ENCODE results near the gene TAPBPL.
A peak's percentile ranks its signal among the peaks of the same experiment; 100 is the strongest.

TAPBPL gene, protein sequence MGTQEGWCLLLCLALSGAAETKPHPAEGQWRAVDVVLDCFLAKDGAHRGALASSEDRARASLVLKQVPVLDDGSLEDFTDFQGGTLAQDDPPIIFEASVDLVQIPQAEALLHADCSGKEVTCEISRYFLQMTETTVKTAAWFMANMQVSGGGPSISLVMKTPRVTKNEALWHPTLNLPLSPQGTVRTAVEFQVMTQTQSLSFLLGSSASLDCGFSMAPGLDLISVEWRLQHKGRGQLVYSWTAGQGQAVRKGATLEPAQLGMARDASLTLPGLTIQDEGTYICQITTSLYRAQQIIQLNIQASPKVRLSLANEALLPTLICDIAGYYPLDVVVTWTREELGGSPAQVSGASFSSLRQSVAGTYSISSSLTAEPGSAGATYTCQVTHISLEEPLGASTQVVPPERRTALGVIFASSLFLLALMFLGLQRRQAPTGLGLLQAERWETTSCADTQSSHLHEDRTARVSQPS

DNA sequence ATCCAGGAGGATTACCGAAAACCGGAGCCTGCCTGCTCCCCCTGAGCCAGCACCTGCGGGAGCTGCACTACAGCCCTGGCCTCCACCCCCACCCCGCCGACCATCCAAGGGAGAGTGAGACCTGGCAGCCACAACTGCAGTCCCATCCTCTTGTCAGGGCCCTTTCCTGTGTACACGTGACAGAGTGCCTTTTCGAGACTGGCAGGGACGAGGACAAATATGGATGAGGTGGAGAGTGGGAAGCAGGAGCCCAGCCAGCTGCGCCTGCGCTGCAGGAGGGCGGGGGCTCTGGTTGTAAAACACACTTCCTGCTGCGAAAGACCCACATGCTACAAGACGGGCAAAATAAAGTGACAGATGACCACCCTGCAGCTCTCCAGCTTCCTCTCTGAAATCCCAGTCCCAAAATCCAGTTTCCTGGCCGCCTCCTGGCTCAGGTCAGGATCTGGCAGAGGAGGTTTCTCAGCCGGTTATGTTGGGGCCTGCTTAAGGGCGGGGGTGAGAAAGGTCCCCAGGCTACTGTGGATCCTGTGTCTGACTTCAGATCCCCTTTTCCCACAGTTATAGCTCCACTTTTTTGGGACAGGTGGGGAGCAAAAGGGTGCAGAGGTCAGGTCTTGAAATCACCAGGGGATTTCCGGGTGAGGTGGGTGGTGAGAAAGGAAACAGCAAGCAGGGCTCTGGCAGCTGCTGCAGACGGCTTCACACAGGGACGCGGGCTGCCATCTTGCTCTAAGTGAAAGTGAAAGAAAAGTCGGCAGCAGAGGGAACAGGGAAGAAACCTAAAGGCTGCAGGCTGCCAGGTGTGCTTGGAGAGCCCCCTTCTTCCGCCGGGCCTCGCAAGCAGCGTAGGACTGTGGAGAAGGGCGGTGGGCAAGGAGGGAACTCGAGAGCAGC, at the start of gene TAPBPL:
Gene TAPBPL, plus strand, starts transcription at position 695 of the 897 bp plus-strand sequence. CDS start 207 bp downstream, outside the sequence.
- ATAC-seq (ENCODE audit: insufficient read depth, low read depth): peak; percentile 91
- peaks cover 32% of the 10 kb centered on the region for H3K4me1 ChIP-seq (ENCODE audit: insufficient read depth, low read length)
- no peaks in the 10 kb centered on the region for H3K27me3 ChIP-seq (ENCODE audit: insufficient read depth, low read length, poor library complexity)
- TF ChIP-seq EZH2 (IDR thresholded peaks at IDR 0.05; ENCODE audit: borderline replicate concordance, low read depth, low read length, severe bottlenecking): no peak
- TF ChIP-seq, protein P1, sequence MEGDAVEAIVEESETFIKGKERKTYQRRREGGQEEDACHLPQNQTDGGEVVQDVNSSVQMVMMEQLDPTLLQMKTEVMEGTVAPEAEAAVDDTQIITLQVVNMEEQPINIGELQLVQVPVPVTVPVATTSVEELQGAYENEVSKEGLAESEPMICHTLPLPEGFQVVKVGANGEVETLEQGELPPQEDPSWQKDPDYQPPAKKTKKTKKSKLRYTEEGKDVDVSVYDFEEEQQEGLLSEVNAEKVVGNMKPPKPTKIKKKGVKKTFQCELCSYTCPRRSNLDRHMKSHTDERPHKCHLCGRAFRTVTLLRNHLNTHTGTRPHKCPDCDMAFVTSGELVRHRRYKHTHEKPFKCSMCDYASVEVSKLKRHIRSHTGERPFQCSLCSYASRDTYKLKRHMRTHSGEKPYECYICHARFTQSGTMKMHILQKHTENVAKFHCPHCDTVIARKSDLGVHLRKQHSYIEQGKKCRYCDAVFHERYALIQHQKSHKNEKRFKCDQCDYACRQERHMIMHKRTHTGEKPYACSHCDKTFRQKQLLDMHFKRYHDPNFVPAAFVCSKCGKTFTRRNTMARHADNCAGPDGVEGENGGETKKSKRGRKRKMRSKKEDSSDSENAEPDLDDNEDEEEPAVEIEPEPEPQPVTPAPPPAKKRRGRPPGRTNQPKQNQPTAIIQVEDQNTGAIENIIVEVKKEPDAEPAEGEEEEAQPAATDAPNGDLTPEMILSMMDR (IDR thresholded peaks at IDR 0.05; ENCODE audit: borderline replicate concordance, extremely low read depth, low read length, poor library complexity, severe bottlenecking): peak; percentile 2
- peak within 1 kb of the TSS; percentile 84 for H3K4me2 ChIP-seq (ENCODE audit: insufficient read depth, low read length)
- no peaks in the 10 kb centered on the region for H3K9me3 ChIP-seq (ENCODE audit: insufficient read depth, low read length, severe bottlenecking)
- peak; percentile 90 for DNase-seq
- H4K20me1 ChIP-seq (ENCODE audit: insufficient read depth, low read length): no peaks in the 10 kb centered on the region
- H3K36me3 ChIP-seq (ENCODE audit: insufficient read depth, low read length): peaks cover 24% of the 10 kb centered on the region
- peak within 1 kb of the TSS; percentile 36 to 78 for H3K4me3 ChIP-seq (ENCODE audit: low read depth in 1 of 2, low read length in 2 of 2)
- H3K9ac ChIP-seq (ENCODE audit: low read depth, low read length): peak within 1 kb of the TSS; percentile 87
- H3K27ac ChIP-seq (ENCODE audit: low read length): peak within 1 kb of the TSS; percentile 97
- H2AFZ ChIP-seq (ENCODE audit: low read depth, low read length): peak within 1 kb of the TSS; percentile 85
- peaks cover 22% of the 10 kb centered on the region for H3K79me2 ChIP-seq (ENCODE audit: insufficient read depth, low read length)

DNA sequence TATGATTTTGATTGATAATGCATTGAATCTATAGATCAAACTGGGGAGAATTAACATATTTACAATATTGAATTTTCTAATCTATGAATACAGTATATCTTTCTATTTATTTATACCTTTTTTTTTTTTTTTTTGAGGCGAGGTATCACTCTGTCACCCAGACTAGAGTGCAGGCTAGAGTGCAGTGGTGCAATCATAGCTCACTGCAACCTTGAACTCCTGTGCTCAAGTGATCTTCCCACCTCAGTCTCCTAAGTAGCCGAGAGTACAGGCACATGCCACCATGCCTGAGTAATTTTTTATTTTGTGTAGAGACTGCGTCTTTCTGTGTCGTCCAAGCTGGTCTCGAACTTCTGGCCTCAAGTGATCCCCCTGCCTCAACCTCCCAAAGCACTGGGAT, 47.5 kb upstream of the TAPBPL start:
- H3K27ac ChIP-seq (ENCODE audit: low read length): no peak overlapping the region
- H4K20me1 ChIP-seq (ENCODE audit: insufficient read depth, low read length): no peaks in the 10 kb centered on the region
- H3K4me1 ChIP-seq (ENCODE audit: insufficient read depth, low read length): no peaks in the 10 kb centered on the region
- TF ChIP-seq EZH2 (IDR thresholded peaks at IDR 0.05; ENCODE audit: borderline replicate concordance, low read depth, low read length, severe bottlenecking): no peak
- no peak overlapping the region for H3K9ac ChIP-seq (ENCODE audit: low read depth, low read length)
- DNase-seq (no peak), ATAC-seq (ENCODE audit: insufficient read depth, low read depth) (no peak)
- no peak overlapping the region for H3K4me3 ChIP-seq (ENCODE audit: low read depth in 1 of 2, low read length in 2 of 2)
- no peaks in the 10 kb centered on the region for H3K36me3 ChIP-seq (ENCODE audit: insufficient read depth, low read length)
- H3K79me2 ChIP-seq (ENCODE audit: insufficient read depth, low read length): no peaks in the 10 kb centered on the region
- H3K27me3 ChIP-seq (ENCODE audit: insufficient read depth, low read length, poor library complexity): no peaks in the 10 kb centered on the region
- H3K4me2 ChIP-seq (ENCODE audit: insufficient read depth, low read length): no peak overlapping the region
- H2AFZ ChIP-seq (ENCODE audit: low read depth, low read length): no peak overlapping the region
- H3K9me3 ChIP-seq (ENCODE audit: insufficient read depth, low read length, severe bottlenecking): no peaks in the 10 kb centered on the region

DNA sequence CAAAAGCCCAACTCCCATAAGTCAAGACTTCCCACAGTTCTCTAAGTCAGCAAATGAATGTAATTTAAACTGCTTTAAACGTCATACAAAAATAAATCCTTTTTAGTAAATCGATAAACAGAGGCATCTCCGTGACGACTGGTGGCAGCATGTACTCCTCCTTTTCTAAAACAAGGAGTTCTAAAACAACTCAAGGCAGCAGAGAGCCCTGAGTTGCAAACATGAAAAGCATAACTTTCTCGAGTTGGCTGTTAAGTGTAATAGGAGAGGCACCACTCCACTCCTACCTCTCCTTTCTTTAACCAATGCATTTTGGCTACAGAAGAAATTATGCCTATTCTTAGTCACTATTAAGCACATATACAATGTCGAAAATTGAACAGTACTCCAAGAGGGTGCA, 45.9 kb upstream of the TAPBPL start:
- no peak overlapping the region for H3K4me3 ChIP-seq (ENCODE audit: low read depth in 1 of 2, low read length in 2 of 2)
- H3K36me3 ChIP-seq (ENCODE audit: insufficient read depth, low read length): no peaks in the 10 kb centered on the region
- H3K9me3 ChIP-seq (ENCODE audit: insufficient read depth, low read length, severe bottlenecking): no peaks in the 10 kb centered on the region
- DNase-seq (no peak), ATAC-seq (ENCODE audit: insufficient read depth, low read depth) (no peak)
- H3K9ac ChIP-seq (ENCODE audit: low read depth, low read length): no peak overlapping the region
- no peaks in the 10 kb centered on the region for H3K4me1 ChIP-seq (ENCODE audit: insufficient read depth, low read length)
- H2AFZ ChIP-seq (ENCODE audit: low read depth, low read length): no peak overlapping the region
- no peaks in the 10 kb centered on the region for H3K79me2 ChIP-seq (ENCODE audit: insufficient read depth, low read length)
- no peaks in the 10 kb centered on the region for H4K20me1 ChIP-seq (ENCODE audit: insufficient read depth, low read length)
- H3K27me3 ChIP-seq (ENCODE audit: insufficient read depth, low read length, poor library complexity): no peaks in the 10 kb centered on the region
- H3K4me2 ChIP-seq (ENCODE audit: insufficient read depth, low read length): no peak overlapping the region
- TF ChIP-seq, protein P1 (IDR thresholded peaks at IDR 0.05; ENCODE audit: borderline replicate concordance, extremely low read depth, low read length, poor library complexity, severe bottlenecking): no peak
- no peak for TF ChIP-seq EZH2 (IDR thresholded peaks at IDR 0.05; ENCODE audit: borderline replicate concordance, low read depth, low read length, severe bottlenecking)
- no peak overlapping the region for H3K27ac ChIP-seq (ENCODE audit: low read length)

Measured in DND-41 (cell line).